ENCODE measurements around the gene NRP2. TPM values are rescaled to one million over a fixed set of nuclear protein-coding genes. Genes with fewer than 3 reads are reported as not detected.

The NRP2 gene
- total RNA-seq, 4 donors from 2014 or later, result 1.6 to 4.1 (median 2.2) TPM

DNA sequence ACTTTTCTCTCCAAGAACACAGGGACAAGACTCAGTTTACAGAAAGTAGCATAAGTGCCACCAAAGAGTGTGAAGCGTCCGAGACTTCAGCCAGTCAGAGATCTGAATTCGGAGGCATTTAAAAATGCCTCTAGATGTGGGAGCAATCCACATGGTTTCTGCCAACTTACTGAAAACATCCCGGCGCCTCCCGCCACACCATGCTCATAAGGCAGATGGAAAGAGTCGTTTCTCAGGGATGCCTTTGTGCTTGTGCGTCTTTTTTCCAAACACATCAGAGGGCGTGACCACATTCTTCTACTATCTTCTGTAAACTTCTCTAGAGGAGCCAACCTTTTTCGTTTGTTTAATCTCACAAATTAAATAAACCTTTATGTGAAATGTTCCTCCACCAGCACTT, 88.7 kb downstream of the NRP2 start:
- Histone ChIP-seq H3K4me3 (no peak overlapping the region), H3K36me3 (no peaks in the 10 kb centered on the region), H3K9me3 (no peaks in the 10 kb centered on the region), H3K27me3 (peaks cover 0 to 5% (median 0%) of the 10 kb centered on the region in 3 donors), H3K27ac (no peak overlapping the region), H3K4me1 (peaks cover 0 to 5% of the 10 kb centered on the region in 2 donors)
- no peak for DNase-seq
- no peak for ATAC-seq
- intact Hi-C loops (cut with DNase I; ENCODE audit: low total_unique reads) (no loop called here), in situ Hi-C loops (cut with MboI; ENCODE audit: low sequenced_read_pairs in 4 of 4) (loop anchor here in 2 of 4 donors (5.0 to 10.0 kb wide), 2 partner anchors 114 to 116 kb away; no protein-coding TSS in a partner anchor)
- TF ChIP-seq, protein P1, sequence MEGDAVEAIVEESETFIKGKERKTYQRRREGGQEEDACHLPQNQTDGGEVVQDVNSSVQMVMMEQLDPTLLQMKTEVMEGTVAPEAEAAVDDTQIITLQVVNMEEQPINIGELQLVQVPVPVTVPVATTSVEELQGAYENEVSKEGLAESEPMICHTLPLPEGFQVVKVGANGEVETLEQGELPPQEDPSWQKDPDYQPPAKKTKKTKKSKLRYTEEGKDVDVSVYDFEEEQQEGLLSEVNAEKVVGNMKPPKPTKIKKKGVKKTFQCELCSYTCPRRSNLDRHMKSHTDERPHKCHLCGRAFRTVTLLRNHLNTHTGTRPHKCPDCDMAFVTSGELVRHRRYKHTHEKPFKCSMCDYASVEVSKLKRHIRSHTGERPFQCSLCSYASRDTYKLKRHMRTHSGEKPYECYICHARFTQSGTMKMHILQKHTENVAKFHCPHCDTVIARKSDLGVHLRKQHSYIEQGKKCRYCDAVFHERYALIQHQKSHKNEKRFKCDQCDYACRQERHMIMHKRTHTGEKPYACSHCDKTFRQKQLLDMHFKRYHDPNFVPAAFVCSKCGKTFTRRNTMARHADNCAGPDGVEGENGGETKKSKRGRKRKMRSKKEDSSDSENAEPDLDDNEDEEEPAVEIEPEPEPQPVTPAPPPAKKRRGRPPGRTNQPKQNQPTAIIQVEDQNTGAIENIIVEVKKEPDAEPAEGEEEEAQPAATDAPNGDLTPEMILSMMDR (IDR thresholded peaks at IDR 0.05 in 4 of 5, conservative IDR thresholded peaks at IDR 0.05 in 1 of 5), result no peak
- no peak for TF ChIP-seq POLR2A (IDR thresholded peaks at IDR 0.05)

DNA sequence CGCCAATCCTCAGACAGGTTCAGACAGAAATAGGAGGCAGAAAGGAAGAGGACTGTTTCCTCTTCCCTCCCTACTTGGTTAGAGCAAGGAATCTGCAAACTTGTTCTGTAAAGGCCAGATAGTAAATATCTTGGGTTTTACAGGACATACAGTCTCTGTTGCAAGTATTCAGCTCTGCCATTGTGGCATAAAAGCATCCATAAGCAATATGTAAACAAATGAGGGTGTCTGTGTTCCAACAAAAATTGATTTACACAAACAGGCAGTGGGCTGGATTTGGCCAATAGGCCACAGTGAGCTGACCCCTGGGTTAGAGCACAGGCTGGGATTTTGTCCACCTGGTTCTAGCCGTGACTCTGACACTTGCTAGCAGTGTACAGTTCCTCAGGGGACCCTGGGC, 89.4 kb downstream of the NRP2 start:
- no peak overlapping the region for H3K4me3 ChIP-seq
- TF ChIP-seq POLR2A (IDR thresholded peaks at IDR 0.05), result no peak
- TF ChIP-seq, protein P1 (IDR thresholded peaks at IDR 0.05 in 4 of 5, conservative IDR thresholded peaks at IDR 0.05 in 1 of 5), result no peak
- peaks cover 0 to 4% of the 10 kb centered on the region in 2 donors for H3K4me1 ChIP-seq
- in situ Hi-C loops (cut with MboI; ENCODE audit: low sequenced_read_pairs in 4 of 4) (loop anchor here in 2 of 4 donors (5.0 to 10.0 kb wide), 2 partner anchors 113 to 116 kb away; no protein-coding TSS in a partner anchor), intact Hi-C loops (cut with DNase I; ENCODE audit: low total_unique reads) (no loop called here)
- no peak for DNase-seq
- H3K27me3 ChIP-seq, result no peaks in the 10 kb centered on the region
- no peaks in the 10 kb centered on the region for H3K36me3 ChIP-seq
- no peak for ATAC-seq
- no peak overlapping the region for H3K27ac ChIP-seq
- H3K9me3 ChIP-seq, result no peaks in the 10 kb centered on the region

GRCh38 chr2:205772983-205773382, 90.7 kb downstream of the NRP2 start:
- Histone ChIP-seq H3K4me3 (no peak overlapping the region), H3K36me3 (no peaks in the 10 kb centered on the region), H3K27ac (no peak overlapping the region), H3K9me3 (no peaks in the 10 kb centered on the region), H3K27me3 (no peaks in the 10 kb centered on the region), H3K4me1 (no peaks in the 10 kb centered on the region)
- no peak for TF ChIP-seq POLR2A (IDR thresholded peaks at IDR 0.05)
- TF ChIP-seq, protein P1 (IDR thresholded peaks at IDR 0.05 in 4 of 5, conservative IDR thresholded peaks at IDR 0.05 in 1 of 5), result no peak
- DNase-seq, result no peak
- intact Hi-C loops (cut with DNase I; ENCODE audit: low total_unique reads) (no loop called here), in situ Hi-C loops (cut with MboI; ENCODE audit: low sequenced_read_pairs in 4 of 4) (loop anchor here in 2 of 4 donors (5.0 to 10.0 kb wide), 2 partner anchors 112 to 114 kb away; no protein-coding TSS in a partner anchor)
- ATAC-seq, result no peak

DNA sequence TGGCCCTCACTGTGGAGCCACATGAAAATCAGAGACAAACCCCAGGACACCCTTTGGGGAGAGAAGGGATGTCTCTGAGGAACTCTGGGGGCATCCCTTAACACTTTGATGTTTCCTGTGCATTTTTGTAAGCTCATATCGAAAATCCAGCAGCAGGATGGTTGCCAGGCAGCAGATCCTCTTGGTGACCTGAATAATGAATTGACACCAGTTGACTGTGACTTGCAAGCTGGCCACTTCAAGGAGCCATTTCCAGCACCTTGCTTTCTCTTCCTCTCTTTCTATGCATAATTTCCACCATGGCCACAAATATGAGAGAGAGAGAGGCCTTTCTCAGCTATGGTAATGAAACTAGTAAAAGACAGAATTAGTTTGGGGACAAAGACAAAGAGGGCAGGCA, 91.7 kb downstream of the NRP2 start:
- Histone ChIP-seq H3K4me3 (no peak overlapping the region), H3K9me3 (no peaks in the 10 kb centered on the region), H3K27me3 (no peaks in the 10 kb centered on the region), H3K27ac (no peak overlapping the region), H3K4me1 (no peaks in the 10 kb centered on the region), H3K36me3 (no peaks in the 10 kb centered on the region)
- DNase-seq, result no peak
- no peak for TF ChIP-seq POLR2A (IDR thresholded peaks at IDR 0.05)
- TF ChIP-seq, protein P1 (IDR thresholded peaks at IDR 0.05 in 4 of 5, conservative IDR thresholded peaks at IDR 0.05 in 1 of 5), result no peak
- in situ Hi-C loops (cut with MboI; ENCODE audit: low sequenced_read_pairs in 4 of 4), result loop anchor here in 2 of 4 donors (5.0 to 10.0 kb wide), 2 partner anchors 111 to 113 kb away; no protein-coding TSS in a partner anchor
- no peak for ATAC-seq
- intact Hi-C loops (cut with DNase I; ENCODE audit: low total_unique reads), result no loop called here

Data from gastrocnemius medialis (tissue), 4 donors.